Kidney (tissue), 14 donors: ENCODE results near the gene PRPF40A. TPM values are rescaled to one million over a fixed set of nuclear protein-coding genes. Genes with fewer than 3 reads are reported as not detected.
A peak's percentile ranks its signal among the peaks of the same experiment; 100 is the strongest.

Experiments
- DNase-seq, 5 donors: peaks; one replicate each; pipeline ENCODE4 v3.0.0-alpha.2; 2013 to 2020
- FAIRE-seq: peaks from 2 replicates; lab custom pipeline; 2012; peaks lifted over from hg19 to GRCh38; lab: Jason Lieb, UNC
- H3K27ac ChIP-seq, 2 donors: one replicate each; pipeline ENCODE4 v1.7.0; 2013; ENCODE audit warnings: low read depth in 2 of 2, low read length in 2 of 2, inconsistent platforms in 1 of 2
- H3K27me3 ChIP-seq: one replicate; pipeline ENCODE4 v1.7.1; 2013; ENCODE audit warnings: low read length, inconsistent platforms; ENCODE audit not compliant: control insufficient read depth, insufficient read depth
- H3K36me3 ChIP-seq, 3 donors: one replicate each; pipeline versions ENCODE4 v1.7.0 to v1.7.1; 2013; ENCODE audit warnings: low read length in 3 of 3, control low read depth in 1 of 3, inconsistent platforms in 1 of 3; ENCODE audit not compliant: insufficient read depth in 3 of 3, control insufficient read depth in 2 of 3
- H3K4me1 ChIP-seq, 3 donors: one replicate each; pipeline versions ENCODE4 v1.7.0 to v1.7.1; 2013; ENCODE audit warnings: low read length in 3 of 3, inconsistent platforms in 1 of 3, low read depth in 1 of 3; ENCODE audit not compliant: control insufficient read depth in 2 of 3, insufficient read depth in 2 of 3
- H3K4me3 ChIP-seq, 3 donors: one replicate each; pipeline versions ENCODE4 v1.7.0 to v1.8.1; 2013; ENCODE audit warnings: low read length in 3 of 3, control low read depth in 1 of 3, inconsistent platforms in 1 of 3
- H3K9ac ChIP-seq, 3 donors: one replicate each; pipeline versions ENCODE4 v1.7.0 to v1.7.1; 2013; ENCODE audit warnings: low read length in 3 of 3, control low read depth in 1 of 3, inconsistent platforms in 1 of 3
- H3K9me3 ChIP-seq, 3 donors: one replicate each; pipeline versions ENCODE4 v1.7.0 to v1.7.1; 2013; ENCODE audit warnings: low read length in 3 of 3, control low read depth in 1 of 3, inconsistent platforms in 1 of 3; ENCODE audit not compliant: control insufficient read depth in 2 of 3, insufficient read depth in 1 of 3
- intact Hi-C: fragments of 100-400 bp; cut with DNase I; formaldehyde crosslinking; loops from one replicate; pipeline ENCODE4 v1.11.1; 2022
- polyA plus RNA-seq: library from polyadenylated mRNA; stranded (reverse); fragments of 350-450 nt; fragmentation: Illumina TruSeq; extraction: RNeasy Lipid Tissue Mini Kit (QIAGEN cat#74804); gene quantifications from one replicate; pipeline ENCODE4 v1.2.3, GENCODE V29; 2014; ENCODE audit warnings: low read depth, low replicate concordance; ENCODE audit not compliant: insufficient read depth
- total RNA-seq: library from RNA; stranded (reverse); fragmentation: NEBNext Ultra II Directional; extraction: Animal tissue kit (Norgen Biotek cat#: 25700); gene quantifications from one replicate; pipeline ENCODE4 v1.2.1, GENCODE V29; 2021
- TF ChIP-seq, protein P1 (sequence below): IDR thresholded peaks from 3 replicates; pipeline ENCODE4 v1.5.1; 2012; ENCODE audit warnings: mild to moderate bottlenecking, moderate library complexity, borderline replicate concordance; ENCODE audit not compliant: insufficient read depth; ENCODE audit errors: extremely low read depth
- donor health status: control.
- donor health status: control.
- donor health status: control.
- donor health status: control.
- donor health status: control.
- donor health status: DM: yes; HTN: yes; CAD: no.
- donor health status: Normal renal cell carcinoma (clear cell type).

PRPF40A gene
- total and polyA plus RNA-seq, 2 donors from 2014 or later: 20.2 to 82.7 TPM

DNA sequence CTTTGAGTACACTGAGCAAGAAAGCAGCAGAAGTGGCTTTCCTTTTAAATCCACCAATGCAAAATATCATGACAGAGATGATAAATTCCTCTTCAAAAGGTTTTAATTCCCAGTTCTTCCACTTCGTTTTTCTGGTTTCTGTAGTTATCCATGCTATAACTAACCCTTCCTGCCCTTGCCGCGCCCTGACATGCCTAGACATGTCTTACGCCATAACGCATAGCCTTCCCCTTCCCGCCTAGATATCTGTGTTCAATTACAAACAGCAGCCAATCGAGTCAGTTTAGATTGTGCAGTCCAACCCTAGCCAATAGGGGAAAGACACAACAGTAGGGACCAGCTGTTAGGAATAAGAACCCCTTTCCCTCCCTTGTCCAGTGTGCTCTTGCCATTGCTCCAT, 16.1 kb downstream of the PRPF40A start:
- H3K4me3 ChIP-seq: no peak overlapping the region
- FAIRE-seq: no peak

DNA sequence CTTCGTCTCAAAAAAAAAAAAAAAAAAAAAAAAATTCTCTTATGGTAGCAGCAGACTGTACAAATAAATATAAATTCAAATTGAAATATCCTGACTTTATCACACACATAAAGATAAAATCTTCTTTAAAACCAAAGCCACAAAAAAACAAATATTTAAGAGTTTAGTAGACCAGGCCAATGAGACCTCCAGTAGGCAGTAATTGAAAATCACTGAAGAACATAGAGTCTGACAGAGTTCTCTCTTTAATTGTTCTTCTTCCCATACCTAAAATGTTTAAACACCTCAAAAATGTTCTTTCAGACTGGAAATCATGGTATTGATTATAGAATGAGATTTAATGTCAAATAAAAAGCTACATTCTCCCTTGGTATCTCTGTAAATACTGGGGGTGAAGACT, 20.8 kb downstream of the PRPF40A start:
- TF ChIP-seq, protein P1, sequence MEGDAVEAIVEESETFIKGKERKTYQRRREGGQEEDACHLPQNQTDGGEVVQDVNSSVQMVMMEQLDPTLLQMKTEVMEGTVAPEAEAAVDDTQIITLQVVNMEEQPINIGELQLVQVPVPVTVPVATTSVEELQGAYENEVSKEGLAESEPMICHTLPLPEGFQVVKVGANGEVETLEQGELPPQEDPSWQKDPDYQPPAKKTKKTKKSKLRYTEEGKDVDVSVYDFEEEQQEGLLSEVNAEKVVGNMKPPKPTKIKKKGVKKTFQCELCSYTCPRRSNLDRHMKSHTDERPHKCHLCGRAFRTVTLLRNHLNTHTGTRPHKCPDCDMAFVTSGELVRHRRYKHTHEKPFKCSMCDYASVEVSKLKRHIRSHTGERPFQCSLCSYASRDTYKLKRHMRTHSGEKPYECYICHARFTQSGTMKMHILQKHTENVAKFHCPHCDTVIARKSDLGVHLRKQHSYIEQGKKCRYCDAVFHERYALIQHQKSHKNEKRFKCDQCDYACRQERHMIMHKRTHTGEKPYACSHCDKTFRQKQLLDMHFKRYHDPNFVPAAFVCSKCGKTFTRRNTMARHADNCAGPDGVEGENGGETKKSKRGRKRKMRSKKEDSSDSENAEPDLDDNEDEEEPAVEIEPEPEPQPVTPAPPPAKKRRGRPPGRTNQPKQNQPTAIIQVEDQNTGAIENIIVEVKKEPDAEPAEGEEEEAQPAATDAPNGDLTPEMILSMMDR: no peak
- intact Hi-C loops: no loop called here
- FAIRE-seq (no peak), DNase-seq (no peak)
- Histone ChIP-seq H3K4me3 (no peak overlapping the region), H3K9ac (no peak overlapping the region), H3K9me3 (no peaks in the 10 kb centered on the region), H3K27ac (no peak overlapping the region), H3K36me3 (peaks cover 0 to 8% (median 4%) of the 10 kb centered on the region in 3 donors), H3K4me1 (no peaks in the 10 kb centered on the region), H3K27me3 (no peaks in the 10 kb centered on the region)

More for the DNA sequence above, 16.1 kb downstream of the PRPF40A start:
- H3K9me3 ChIP-seq: no peaks in the 10 kb centered on the region
- intact Hi-C loops: no loop called here
- TF ChIP-seq, protein P1: no peak
- H3K9ac ChIP-seq: no peak overlapping the region
- no peak for DNase-seq
- peaks cover 0 to 4% (median 0%) of the 10 kb centered on the region in 3 donors for H3K36me3 ChIP-seq
- no peaks in the 10 kb centered on the region for H3K27me3 ChIP-seq
- H3K4me1 ChIP-seq: no peaks in the 10 kb centered on the region
- no peak overlapping the region for H3K27ac ChIP-seq

DNA sequence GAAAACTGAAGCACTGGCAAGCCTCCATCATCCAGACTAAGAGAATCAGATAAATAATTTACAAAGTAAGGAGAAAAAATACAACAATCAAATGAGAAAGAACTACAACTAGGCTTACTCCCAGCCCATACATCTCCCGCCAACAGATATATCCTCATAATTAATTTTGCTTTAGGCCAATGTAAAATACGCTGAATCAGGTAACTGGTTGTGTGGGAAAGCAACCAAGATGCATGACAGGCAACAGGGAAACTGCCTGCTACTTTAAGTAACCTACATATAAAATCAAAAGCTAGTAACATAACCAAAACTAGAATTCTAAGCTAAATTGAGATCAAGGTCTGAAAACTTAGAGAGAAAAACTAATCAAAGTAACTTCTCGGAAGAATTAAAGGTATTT, 21.5 kb downstream of the PRPF40A start:
- no peaks in the 10 kb centered on the region for H3K4me1 ChIP-seq
- intact Hi-C loops: no loop called here
- H3K27ac ChIP-seq: no peak overlapping the region
- peaks cover 0 to 8% (median 2%) of the 10 kb centered on the region in 3 donors for H3K36me3 ChIP-seq
- DNase-seq (no peak), FAIRE-seq (no peak)
- no peaks in the 10 kb centered on the region for H3K27me3 ChIP-seq
- no peak overlapping the region for H3K4me3 ChIP-seq
- H3K9me3 ChIP-seq: no peaks in the 10 kb centered on the region
- TF ChIP-seq, protein P1: no peak
- H3K9ac ChIP-seq: no peak overlapping the region

DNA sequence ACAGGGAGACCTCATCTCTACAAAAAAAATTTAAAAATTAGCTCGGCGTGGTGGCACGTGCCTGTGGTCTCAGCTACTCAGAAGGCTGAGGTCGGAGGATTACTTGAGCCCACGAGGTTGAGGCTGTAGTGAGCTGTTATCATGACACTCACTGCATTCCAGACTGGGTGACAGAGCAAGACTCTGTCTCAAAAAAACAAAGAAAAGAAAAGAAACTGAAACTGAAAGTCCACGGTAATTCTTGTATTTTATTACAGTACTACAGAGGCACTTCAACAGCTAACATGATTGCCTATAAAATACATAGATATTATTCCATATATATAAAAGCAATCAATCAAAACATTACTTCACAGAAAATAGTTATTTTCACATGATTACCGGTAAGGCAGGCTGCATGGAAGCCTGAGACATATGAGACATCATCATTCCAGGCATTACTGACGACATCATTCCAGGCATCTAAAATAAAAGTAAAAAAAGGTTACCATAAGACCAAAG, 23.1 kb downstream of the PRPF40A start:
- H3K4me1 ChIP-seq: no peaks in the 10 kb centered on the region
- no peak overlapping the region for H3K27ac ChIP-seq
- intact Hi-C loops: no loop called here
- no peaks in the 10 kb centered on the region for H3K9me3 ChIP-seq
- TF ChIP-seq, protein P1: no peak
- peak in 1 of 5 donors; percentile 27 for DNase-seq
- H3K27me3 ChIP-seq: no peaks in the 10 kb centered on the region
- peak overlapping the region in 2 of 3 donors; percentile 22 to 57 for H3K4me3 ChIP-seq
- no peak for FAIRE-seq
- H3K36me3 ChIP-seq: peaks cover 0 to 8% (median 2%) of the 10 kb centered on the region in 3 donors
- no peak overlapping the region for H3K9ac ChIP-seq
